Measurements from ENCODE around the gene CTDP1. TPM values are rescaled to one million over a fixed set of nuclear protein-coding genes. Genes with fewer than 3 reads are reported as not detected.

CTDP1 gene
- total RNA-seq, 3 donors from 2014 or later, result 28.6 to 37.4 (median 30.1) TPM

GRCh38 chr18:79735071-79735980, 55.7 kb downstream of the CTDP1 start:
- Histone ChIP-seq H3K4me3 (no peak overlapping the region), H3K36me3 (ENCODE audit: low read depth) (peaks cover 13% of the 10 kb centered on the region), H3K4me1 (ENCODE audit: low read depth) (no peaks in the 10 kb centered on the region), H3K9me3 (peaks cover 29% of the 10 kb centered on the region)
- ATAC-seq, result no peak
- intact Hi-C loops (cut with DNase I, micrococcal nuclease), result no loop called here
- no peak for TF ChIP-seq CTCF (IDR thresholded peaks at IDR 0.05)
- no peak for DNase-seq

- ATAC-seq (no peak), DNase-seq (no peak)
- Histone ChIP-seq H3K4me1 (ENCODE audit: low read depth) (no peaks in the 10 kb centered on the region), H3K4me3 (no peak overlapping the region), H3K9me3 (peaks cover 20% of the 10 kb centered on the region), H3K36me3 (ENCODE audit: low read depth) (peaks cover 5% of the 10 kb centered on the region)
- intact Hi-C loops (cut with DNase I, micrococcal nuclease), result no loop called here
- no peak for TF ChIP-seq CTCF (IDR thresholded peaks at IDR 0.05)
These were observed 56.6 kb downstream of the CTDP1 start for GRCh38 chr18:79736230-79736629.

- Histone ChIP-seq H3K4me1 (ENCODE audit: low read depth) (no peaks in the 10 kb centered on the region), H3K36me3 (ENCODE audit: low read depth) (peaks cover 5% of the 10 kb centered on the region), H3K4me3 (no peak overlapping the region), H3K9me3 (peaks cover 14% of the 10 kb centered on the region)
- no peak for TF ChIP-seq CTCF (IDR thresholded peaks at IDR 0.05)
- DNase-seq, result no peak
- intact Hi-C loops (cut with DNase I, micrococcal nuclease), result no loop called here
- ATAC-seq, result no peak
These were observed 57.2 kb downstream of the CTDP1 start for GRCh38 chr18:79736846-79737245.

GRCh38 chr18:79737426-79737825, 57.8 kb downstream of the CTDP1 start:
- Histone ChIP-seq H3K4me3 (no peak overlapping the region), H3K9me3 (peaks cover 10% of the 10 kb centered on the region), H3K36me3 (ENCODE audit: low read depth) (peaks cover 5% of the 10 kb centered on the region), H3K4me1 (ENCODE audit: low read depth) (no peaks in the 10 kb centered on the region)
- no peak for TF ChIP-seq CTCF (IDR thresholded peaks at IDR 0.05)
- ATAC-seq (no peak), DNase-seq (no peak)
- intact Hi-C loops (cut with DNase I, micrococcal nuclease), result no loop called here

GRCh38 chr18:79738041-79738461, 58.4 kb downstream of the CTDP1 start:
- Histone ChIP-seq H3K4me1 (ENCODE audit: low read depth) (no peaks in the 10 kb centered on the region), H3K9me3 (peaks cover 6% of the 10 kb centered on the region), H3K4me3 (no peak overlapping the region), H3K36me3 (ENCODE audit: low read depth) (peaks cover 5% of the 10 kb centered on the region)
- ATAC-seq (no peak), DNase-seq (no peak)
- TF ChIP-seq CTCF (IDR thresholded peaks at IDR 0.05), result no peak
- intact Hi-C loops (cut with DNase I, micrococcal nuclease), result no loop called here

All from mucosa of descending colon (tissue), 3 donors.